ENCODE measurements around the gene ATP6V1E1.
A peak's percentile ranks its signal among the peaks of the same experiment; 100 is the strongest.
"Not testable (repeated sequence)": the region's sequence is repeated elsewhere in the genome, so short reads cannot be mapped to it uniquely, and the experiment has no call there.

The ATP6V1E1 gene

DNA sequence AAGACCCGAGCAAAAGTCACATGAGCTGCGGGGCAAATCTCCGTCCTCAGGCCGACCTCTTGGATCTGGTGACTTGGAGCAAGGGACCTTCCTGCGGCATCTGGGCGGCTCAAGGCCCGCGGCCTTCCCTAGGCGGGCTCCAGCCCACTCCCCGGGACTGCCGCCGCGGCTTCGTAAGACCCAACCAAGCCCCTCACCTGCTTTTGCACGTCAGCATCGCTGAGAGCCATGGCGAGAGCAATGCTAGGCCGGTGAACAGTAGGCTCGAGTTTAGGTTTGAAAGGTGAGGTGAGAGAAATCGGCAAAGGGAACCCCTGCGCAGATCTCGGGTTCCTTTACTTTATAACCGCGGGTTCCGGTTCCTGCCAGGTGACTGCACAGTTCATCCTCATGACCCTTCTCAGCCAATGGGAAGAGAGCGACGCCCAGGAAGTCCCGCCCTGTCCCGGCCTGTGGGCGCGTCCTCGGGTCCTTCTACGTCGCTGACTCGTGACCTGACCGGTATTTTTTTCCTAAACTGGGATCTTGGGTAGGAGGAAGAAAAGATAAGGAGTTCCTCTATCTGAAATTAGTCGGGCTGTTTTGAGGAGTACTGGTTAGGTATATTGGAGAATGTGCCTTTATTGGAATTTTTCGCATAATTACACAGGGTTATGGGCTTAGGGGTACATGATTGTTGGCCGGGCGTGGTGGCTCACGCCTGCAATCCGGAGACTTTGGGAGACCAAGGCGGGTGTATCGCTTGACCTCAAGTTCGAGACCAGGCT is at the start of gene ATP6V1E1:
Gene ATP6V1E1 (minus strand): TSS at position 344 of the 767 bp plus-strand sequence. CDS start 114 bp downstream, at position 230.
- peak; percentile 90 for DNase-seq

GRCh38 chr22:17675584-17675983 is 47.0 kb upstream of the ATP6V1E1 start:
- DNase-seq, result no peak

DNA sequence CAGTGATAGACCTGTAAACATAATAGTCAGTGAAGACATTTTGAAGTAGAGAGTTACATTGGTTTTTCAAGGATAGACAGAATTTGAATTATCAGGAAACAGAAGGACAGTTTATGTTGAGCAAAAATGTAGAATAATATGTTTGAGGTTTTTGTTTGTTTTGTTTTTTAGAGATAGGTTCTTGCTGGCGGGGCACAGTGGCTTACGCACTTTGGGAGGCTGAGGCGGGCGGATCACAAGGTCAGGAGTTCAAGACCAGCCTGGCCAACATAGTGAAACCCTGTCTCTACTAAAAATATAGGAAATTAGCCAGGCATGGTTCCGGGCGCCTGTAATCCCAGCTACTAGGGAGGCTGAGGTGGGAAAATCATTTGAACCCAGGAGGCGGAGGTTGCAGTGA is 45.6 kb upstream of the ATP6V1E1 start:
- DNase-seq, result no peak

GRCh38 chr22:17672417-17672991 is 44.0 kb upstream of the ATP6V1E1 start:
- no peak for DNase-seq

- not testable (repeated sequence) for DNase-seq
Measured at GRCh38 chr22:17671521-17672092, 43.1 kb upstream of the ATP6V1E1 start.

DNA sequence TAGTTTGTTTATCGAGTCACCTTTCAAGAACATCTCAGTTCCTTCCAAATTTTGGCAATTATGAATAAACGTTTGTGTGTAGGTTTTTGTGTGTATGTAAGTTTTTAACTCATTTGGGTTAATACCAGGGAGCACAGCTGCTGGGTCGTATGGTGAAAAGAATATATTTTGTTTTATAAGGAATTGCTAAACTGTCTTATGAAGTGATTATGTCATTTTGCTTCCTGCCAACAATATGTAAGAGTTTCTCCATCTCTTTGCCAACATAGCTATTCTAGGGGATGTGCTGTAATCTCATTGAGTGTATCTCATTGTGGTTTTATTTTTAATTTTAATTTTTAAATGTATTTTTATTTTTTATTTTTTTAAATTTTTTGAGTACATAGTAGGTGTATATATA is 37.3 kb upstream of the ATP6V1E1 start:
- DNase-seq, result no peak

DNA sequence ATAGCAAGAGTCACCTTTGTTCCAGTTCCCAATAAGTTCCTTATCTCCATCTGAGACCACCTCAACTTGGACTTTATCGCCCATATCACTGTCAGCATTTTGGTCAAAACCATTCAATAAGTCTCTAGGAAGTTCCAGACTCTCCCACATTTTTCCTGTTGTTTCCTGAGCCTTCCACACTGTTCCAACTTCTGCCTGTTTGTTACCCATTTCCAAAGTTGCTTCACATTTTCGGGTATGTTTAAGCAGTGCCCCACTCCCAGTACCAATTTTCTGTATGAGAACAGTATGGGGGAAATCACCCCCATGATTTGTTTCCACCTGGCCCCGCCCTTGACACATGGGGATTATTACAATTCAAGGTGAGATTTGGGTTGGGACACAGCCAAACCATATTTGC is 36.7 kb upstream of the ATP6V1E1 start:
- DNase-seq, result no peak

DNA sequence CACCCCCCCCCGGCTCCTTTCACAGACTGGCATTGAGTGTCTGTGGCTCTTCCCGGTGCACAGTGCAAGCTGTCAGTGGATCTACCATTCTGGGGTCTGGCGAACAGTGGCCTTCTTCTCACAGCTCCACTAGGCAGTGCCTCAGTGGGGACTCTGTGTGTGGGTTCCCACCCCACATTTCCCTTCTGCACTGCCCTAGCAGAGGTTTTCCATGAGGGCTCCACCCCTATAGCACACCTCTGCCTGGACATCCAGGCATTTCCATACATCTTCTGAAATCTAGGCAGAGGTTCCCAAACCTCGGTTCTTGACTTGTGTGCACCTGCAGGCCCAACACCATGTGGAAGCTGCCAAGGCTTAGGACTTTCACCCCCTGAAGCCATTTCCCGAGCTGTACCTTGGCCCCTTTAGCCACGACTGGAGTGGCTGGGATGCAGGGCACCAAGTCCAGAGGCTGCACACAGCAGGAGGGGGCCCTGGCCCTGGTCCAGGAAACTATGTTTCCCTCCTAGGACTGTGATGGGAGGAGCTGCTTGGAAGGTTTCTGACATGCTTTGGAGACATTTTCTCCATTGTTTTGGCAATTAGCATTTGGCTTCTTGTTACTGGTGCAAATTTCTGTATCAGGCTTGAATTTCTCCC is 36.0 kb upstream of the ATP6V1E1 start:
- DNase-seq, result no peak

GRCh38 chr22:17656870-17657395 is 28.4 kb upstream of the ATP6V1E1 start:
- no peak for DNase-seq

DNA sequence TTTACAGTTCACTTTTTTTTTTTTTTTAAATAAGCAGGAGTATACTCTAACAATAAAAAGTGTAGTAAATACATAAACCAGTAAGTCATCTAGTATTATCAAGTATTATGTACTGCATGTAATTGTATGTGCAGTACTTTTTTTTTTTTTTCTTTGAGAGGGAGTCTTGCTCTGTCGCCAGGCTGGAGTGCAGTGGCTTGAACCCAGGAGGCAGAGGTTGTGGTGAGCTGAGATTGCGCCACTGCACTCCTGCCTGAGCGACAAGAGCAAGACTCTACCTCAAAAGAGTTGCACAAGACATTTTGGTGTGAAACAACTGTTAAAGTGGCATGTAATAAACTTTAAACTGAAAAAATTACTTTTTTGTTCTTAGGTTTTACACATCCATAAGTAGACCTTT is 26.7 kb upstream of the ATP6V1E1 start:
- no peak for DNase-seq

DNA sequence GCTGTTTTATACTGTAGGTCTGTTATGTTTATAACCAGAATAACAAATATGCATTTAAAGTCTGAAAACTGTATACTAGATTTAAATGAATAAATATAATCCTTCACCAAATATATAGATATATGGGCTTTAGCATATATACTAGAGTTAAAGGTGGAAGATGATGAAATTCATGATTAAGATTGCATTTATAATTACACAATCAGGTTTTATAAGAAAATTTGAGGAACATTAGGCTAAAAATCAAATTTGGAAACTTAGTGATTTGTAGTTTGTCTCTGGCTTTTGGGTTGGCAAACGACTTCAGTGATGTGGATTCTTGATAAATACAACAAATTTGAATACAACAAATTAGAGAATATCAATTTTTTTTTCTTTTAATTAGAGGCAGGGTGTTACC is 20.0 kb upstream of the ATP6V1E1 start:
- no peak for DNase-seq

GRCh38 chr22:17647991-17648390 is 19.4 kb upstream of the ATP6V1E1 start:
- no peak for DNase-seq

GRCh38 chr22:17647452-17647851 is 18.9 kb upstream of the ATP6V1E1 start:
- no peak for DNase-seq

- DNase-seq, result not testable (repeated sequence)
Measured at GRCh38 chr22:17642357-17642756, 13.8 kb upstream of the ATP6V1E1 start.

GRCh38 chr22:17641269-17641668 is 12.7 kb upstream of the ATP6V1E1 start:
- DNase-seq, result no peak

DNA sequence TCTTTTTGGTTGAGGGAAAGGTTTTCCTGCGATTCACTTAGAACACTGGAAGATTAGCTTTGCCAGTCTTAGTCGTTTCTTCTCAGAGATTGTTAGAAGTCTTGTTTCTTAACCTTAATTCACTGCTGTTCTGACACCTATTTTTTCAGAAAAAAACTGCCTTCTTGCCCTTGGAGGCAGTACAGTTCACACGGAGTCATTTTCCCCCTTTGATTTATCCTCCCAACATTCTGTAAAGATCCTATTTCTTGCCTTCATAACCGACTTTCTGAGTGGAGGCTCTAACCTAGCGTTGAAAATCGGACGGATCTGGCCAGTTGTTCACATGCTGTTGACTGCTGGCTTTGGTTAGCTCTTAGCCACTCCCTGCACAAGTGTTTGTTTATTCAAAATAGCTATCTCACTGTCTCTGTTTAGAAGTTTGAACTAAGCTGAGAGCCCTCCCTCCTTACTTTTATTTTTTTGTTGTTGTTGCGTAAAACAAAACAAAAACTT is 10.7 kb upstream of the ATP6V1E1 start:
- DNase-seq, result no peak

DNA sequence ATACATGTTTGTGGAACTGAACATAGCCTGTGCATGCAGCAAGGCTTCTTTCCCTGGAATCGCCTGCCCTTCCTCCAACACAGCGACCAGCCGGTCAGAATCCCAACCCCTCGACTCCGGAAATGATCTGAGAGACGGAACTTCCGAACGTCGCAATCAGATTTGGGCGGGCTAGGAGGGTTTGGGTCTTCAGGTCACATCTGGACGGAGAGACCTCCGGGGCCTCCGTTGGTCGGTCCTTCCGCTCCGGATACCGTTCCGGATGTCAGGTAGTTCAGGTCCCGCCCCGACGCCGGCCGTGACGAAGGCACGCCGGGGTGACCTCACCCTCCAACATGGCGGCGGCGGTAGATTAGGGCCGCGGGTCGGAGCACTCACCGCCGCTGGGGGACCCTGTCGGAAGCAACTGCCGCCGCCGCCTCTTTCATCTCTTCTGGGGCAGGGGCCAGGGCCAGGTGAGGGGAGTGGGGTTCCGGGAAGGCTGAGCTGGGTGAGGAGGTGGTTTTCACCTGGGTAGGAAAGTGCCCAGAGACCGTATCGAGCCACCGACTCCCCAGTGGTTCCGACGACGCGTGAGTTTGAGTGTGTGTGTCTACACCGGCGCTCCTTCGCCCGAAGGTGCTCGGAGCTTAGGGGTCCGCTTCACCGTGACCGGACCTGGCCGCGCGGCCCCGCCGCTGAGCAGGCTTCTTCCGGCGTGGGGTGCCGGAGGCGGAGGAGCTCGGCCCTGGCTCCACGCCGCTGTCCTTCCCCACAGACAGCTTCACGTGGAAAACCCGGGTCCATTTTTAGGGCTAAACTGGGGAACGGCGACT is 10.1 kb upstream of the ATP6V1E1 start, which contains the start of gene BCL2L13:
Gene BCL2L13 (plus strand): TSS at position 326 of the 815 bp plus-strand sequence. CDS start 16,955 bp downstream, outside the sequence.
- DNase-seq, result peak; percentile 70

- peak; percentile 54 for DNase-seq
Measured at GRCh38 chr22:17638182-17638431, 9.6 kb upstream of the ATP6V1E1 start.

DNA sequence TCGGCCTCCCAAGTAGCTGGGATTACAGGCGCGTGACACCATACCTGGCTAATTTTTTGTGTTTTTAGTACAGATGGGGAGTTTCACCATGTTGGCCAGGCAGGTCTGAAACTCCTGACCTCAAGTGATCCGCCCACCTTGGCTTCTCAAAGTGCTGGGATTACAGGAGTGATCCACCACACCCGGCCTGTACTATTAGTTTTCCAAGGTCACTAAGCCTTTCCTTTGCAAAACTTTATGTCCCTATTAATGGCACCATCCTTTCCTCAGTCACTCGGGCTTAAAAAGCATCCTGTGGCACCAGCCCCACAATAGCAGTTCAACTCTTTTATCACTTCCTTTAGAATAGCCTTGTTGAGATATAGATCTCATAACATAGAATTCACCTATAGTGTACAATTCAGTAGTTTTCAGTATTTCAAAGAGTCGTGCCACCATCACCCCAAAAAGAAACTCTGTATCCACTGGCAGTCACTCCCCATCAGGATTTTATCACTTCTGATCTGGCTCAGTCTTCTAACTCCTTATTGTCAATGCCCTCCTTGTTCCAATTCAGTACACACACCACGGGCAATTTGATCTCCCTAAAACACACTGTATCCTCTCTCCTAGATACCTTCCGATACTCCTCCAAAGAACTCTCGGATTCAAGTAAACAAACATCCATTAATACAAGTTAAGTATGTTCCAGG is 9.1 kb upstream of the ATP6V1E1 start:
- no peak for DNase-seq

GRCh38 chr22:17636850-17637249 is 8.3 kb upstream of the ATP6V1E1 start:
- DNase-seq, result not testable (repeated sequence)

- no peak for DNase-seq
Measured at GRCh38 chr22:17634696-17635095, 6.1 kb upstream of the ATP6V1E1 start.

DNA sequence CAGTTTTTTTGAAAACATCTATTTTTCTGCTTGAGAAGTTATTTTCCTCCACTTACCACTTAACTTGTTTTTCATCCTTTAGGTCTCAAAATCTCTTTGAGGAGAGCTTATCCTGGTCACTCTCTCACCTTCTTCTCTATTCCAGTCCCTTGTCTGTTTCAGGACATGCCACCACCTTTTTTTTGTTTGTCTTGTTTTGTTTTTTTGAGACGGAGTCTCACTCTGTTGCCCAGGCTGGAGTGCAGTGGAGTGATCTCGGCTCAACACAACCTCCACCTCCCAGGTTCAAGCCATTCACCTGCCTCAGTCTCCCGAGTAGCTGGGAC is 5.4 kb upstream of the ATP6V1E1 start:
- DNase-seq, result no peak
